GM19455 (cell line): ENCODE data around the gene PCDHA12.
"Not testable (repeated sequence)": the region's sequence is repeated elsewhere in the genome, so short reads cannot be mapped to it uniquely, and the experiment has no call there.

Experiments used
- ATAC-seq: cut with Tn5 transposase; IDR thresholded peaks from one replicate; pipeline ENCODE4 v1.9.1; 2021; ENCODE audit not compliant: unreplicated experiment

The PCDHA12 gene

DNA sequence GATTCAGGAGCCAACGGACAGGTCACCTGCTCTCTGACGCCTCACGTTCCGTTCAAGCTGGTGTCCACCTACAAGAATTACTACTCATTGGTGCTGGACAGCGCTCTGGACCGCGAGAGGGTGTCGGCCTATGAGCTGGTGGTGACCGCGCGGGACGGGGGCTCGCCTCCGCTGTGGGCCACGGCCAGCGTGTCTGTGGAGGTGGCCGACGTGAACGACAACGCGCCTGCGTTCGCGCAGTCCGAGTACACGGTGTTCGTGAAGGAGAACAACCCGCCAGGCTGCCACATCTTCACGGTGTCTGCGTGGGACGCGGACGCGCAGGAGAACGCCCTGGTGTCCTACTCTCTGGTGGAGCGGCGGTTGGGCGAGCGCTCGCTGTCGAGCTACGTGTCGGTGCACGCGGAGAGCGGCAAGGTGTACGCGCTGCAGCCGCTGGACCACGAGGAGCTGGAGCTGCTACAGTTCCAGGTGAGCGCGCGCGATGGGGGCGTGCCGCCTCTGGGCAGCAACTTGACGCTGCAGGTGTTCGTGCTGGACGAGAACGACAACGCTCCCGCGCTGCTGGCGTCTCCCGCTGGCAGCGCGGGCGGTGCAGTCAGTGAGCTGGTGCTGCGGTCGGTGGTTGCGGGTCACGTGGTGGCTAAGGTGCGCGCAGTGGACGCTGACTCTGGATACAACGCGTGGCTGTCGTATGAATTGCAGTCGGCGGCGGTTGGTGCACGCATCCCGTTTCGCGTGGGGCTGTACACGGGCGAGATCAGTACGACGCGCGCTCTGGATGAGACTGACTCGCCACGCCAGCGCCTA lies 17.7 kb upstream of the PCDHA12 start:
- no peak for ATAC-seq

DNA sequence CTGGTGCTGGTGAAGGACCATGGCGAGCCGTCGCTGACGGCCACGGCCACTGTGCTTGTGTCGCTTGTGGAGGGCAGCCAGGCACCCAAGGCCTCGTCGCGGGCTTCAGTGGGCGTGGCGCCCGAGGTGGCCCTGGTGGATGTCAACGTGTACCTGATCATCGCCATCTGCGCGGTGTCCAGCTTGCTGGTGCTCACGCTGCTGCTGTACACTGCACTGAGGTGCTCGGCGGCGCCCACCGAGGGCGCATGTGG lies 17.2 kb upstream of the PCDHA12 start:
- no peak for ATAC-seq

DNA sequence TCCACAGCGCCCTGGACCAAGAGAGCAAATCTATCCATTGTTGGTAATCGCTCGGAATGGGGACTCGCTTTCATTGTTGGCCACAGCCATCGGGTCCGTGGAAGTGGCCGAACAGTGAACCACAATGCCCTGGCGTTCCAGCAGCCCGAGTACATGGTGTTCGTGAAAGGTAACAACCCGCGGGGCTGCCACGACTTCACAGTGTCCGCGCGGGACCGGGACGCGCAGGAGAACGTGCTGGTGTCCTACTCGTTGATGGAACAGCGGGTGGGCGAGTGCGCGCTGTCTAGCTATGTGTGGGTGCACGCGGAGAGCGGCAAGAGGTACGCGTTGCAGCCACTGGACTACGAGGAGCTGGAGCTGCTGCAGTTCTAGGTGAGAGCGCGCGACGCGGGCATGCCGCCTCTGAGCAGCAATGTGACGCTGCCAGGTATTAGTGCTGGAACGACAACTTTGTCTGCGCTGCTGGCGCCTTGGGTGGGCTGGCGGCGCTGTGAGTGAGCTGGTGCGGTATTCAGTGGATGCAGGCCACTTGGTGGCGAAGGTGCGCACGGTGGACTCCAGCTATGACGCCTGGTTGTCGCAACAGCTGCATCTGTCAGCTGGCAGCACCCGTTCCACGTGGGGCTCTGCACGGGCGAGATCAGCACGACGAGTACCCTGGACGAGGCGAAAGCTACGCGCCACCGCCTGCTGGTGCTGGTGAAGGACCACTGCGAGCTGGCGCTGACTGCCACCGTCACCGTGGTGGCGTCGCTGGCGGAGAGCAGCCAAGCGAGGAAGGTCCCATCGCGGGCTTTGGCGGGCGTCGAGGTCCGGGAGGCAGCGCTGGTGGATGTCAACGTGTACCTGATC lies 12.4 kb upstream of the PCDHA12 start:
- ATAC-seq = no peak

DNA sequence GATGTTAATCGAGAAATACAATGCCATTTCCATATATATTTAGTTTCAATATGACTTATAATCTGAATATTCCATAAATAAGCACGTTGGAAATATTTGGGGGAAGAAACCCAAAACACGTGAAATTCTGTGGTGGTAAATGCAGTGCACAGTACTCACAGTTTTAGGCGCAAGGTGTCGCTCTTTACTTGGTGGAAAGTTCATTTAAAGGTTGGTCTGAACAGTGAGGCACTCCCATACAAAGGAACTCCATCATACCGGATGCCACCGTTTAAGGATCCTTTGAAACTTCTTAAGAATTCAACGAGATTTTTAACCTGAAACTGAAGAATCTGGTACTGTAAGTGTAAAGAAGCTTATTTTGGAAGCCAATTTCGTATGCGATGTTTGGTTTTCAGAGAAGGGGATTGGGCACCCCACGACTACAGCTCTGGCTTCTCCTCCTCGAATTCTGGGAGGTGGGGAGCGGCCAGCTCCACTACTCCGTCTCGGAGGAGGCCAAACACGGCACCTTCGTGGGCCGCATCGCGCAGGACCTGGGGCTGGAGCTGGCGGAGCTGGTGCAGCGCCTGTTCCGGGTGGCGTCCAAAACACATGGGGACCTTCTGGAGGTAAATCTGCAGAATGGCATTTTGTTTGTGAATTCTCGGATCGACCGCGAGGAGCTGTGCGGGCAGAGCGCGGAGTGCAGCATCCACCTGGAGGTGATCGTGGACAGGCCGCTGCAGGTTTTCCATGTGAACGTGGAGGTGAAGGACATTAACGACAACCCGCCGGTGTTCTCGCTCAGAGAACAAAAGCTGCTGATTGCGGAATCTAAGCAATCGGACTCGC lies 6.2 kb upstream of the PCDHA12 start, which contains the start of gene PCDHA11:
Gene PCDHA11, plus strand, starts transcription at position 237 of the 834 bp plus-strand sequence. Its CDS starts 147 bp downstream, at position 384.
- no peak for ATAC-seq

DNA sequence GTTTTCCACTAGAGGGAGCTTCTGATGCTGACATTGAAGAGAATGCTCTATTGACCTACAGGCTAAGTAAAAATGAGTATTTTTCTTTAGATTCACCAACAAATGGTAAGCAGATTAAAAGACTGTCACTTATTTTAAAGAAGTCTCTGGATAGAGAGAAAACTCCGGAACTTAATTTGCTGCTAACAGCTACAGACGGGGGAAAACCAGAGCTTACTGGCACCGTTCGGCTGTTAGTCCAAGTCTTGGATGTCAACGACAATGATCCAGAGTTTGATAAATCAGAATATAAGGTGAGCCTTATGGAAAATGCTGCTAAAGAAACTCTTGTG lies 5.6 kb upstream of the PCDHA12 start:
- ATAC-seq = no peak

DNA sequence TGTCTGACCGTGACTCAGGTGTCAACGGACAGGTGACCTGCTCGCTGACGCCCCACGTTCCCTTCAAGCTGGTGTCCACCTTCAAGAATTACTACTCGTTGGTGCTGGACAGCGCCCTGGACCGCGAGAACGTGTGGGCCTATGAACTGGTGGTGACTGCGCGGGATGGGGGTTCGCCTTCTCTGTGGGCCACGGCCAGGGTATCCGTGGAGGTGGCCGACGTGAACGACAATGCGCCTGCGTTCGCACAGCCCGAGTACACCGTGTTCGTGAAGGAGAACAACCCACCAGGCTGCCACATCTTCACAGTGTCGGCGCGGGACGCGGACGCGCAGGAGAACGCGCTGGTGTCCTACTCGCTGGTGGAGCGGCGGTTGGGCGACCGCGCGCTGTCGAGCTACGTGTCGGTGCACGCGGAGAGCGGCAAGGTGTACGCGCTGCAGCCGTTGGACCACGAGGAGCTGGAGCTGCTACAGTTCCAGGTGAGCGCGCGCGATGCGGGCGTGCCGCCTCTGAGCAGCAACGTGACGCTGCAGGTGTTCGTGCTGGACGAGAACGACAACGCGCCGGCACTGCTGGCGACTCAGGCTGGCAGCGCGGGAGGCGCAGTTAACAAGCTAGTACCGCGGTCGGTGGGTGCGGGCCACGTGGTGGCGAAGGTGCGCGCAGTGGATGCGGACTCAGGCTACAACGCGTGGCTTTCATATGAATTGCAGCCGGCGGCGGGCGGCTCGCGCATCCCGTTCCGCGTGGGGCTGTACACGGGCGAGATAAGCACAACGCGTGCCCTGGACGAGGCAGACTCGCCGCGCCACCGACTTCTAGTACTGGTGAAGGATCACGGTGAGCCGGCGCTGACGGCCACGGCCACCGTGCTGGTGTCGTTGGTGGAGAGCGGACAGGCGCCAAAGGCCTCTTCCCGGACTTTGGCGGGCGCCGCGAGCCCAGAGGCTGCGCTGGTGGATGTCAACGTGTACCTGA lies 4.6 kb upstream of the PCDHA12 start:
- no peak for ATAC-seq

DNA sequence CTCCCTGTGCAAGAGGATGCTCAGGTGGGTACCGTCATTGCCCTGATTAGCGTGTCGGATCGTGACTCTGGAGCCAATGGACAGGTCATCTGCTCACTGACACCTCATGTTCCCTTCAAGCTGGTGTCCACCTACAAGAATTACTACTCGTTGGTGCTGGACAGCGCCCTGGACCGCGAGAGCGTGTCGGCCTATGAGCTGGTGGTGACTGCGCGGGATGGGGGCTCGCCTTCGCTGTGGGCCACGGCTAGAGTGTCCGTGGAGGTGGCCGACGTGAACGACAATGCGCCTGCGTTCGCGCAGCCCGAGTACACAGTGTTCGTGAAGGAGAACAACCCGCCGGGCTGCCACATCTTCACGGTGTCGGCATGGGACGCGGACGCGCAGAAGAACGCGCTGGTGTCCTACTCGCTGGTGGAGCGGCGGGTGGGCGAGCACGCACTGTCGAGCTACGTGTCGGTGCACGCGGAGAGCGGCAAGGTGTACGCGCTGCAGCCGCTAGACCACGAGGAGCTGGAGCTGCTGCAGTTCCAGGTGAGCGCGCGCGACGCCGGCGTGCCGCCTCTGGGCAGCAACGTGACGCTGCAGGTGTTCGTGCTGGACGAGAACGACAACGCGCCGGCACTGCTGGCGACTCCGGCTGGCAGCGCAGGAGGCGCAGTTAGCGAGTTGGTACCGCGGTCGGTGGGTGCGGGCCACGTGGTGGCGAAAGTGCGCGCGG lies 1.6 kb downstream of the PCDHA12 start:
- not testable (repeated sequence) for ATAC-seq

DNA sequence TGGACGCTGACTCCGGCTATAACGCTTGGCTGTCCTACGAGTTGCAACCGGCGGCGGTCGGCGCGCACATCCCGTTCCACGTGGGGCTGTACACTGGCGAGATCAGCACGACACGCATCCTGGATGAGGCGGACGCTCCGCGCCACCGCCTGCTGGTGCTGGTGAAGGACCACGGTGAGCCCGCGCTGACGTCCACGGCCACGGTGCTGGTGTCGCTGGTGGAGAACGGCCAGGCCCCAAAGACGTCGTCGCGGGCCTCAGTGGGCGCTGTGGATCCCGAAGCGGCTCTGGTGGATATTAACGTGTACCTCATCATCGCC lies 2.1 kb downstream of the PCDHA12 start:
- no peak for ATAC-seq

DNA sequence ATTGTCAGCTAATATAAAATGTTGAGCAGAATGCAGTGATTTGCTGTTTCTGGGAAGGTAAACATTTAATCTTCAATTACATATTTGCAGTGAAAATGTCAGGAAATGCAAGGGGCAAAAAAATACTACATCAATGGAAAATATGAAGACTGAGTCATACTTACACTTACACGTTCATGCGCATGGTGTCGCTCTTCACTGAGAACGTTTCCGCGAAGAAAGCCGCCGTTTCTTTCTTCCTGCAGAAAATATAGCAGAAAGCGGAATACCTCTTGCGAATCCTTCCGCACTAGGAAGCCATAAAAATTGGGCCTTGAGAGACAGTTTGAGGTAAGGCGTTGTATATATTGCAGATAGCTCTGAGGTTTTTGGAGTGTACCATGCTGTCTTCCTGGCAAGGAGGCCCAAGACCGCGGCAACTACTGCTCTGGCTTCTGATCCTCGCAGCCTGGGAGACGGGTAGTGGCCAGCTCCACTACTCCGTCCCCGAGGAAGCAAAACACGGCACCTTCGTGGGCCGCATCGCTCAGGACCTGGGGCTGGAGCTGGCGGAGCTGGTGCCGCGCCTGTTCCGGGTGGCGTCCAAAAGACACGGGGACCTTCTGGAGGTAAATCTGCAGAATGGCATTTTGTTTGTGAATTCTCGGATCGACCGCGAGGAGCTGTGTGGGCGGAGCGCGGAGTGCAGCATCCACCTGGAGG lies 6.9 kb downstream of the PCDHA12 start, which contains the start of gene PCDHA13:
Gene PCDHA13, plus strand, starts transcription at position 236 of the 702 bp plus-strand sequence. Its CDS starts 145 bp downstream, at position 381.
- no peak for ATAC-seq

DNA sequence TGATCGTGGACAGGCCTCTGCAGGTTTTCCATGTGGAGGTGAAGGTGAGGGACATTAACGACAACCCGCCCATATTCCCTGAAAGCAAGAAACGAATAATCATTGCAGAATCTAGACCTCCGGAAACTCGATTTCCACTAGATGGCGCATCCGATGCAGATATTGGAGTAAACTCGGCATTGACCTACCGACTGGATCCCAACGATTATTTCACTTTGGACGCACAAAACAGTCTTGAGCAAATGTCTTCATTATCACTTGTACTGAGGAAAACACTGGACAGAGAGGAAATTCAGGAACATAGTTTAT lies 7.4 kb downstream of the PCDHA12 start:
- ATAC-seq = no peak

DNA sequence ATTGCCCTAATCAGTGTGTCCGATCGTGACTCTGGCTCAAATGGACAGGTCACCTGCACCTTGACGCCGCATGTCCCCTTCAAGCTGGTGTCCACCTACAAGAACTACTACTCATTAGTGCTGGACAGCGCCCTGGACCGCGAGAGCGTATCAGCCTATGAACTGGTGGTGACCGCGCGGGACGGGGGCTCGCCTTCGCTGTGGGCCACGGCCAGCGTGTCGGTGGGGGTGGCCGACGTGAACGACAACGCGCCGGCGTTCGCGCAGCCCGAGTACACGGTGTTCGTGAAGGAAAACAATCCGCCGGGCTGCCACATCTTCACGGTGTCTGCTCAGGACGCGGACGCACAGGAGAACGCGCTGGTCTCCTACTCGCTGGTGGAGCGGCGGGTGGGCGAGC lies 8.3 kb downstream of the PCDHA12 start:
- ATAC-seq = no peak

DNA sequence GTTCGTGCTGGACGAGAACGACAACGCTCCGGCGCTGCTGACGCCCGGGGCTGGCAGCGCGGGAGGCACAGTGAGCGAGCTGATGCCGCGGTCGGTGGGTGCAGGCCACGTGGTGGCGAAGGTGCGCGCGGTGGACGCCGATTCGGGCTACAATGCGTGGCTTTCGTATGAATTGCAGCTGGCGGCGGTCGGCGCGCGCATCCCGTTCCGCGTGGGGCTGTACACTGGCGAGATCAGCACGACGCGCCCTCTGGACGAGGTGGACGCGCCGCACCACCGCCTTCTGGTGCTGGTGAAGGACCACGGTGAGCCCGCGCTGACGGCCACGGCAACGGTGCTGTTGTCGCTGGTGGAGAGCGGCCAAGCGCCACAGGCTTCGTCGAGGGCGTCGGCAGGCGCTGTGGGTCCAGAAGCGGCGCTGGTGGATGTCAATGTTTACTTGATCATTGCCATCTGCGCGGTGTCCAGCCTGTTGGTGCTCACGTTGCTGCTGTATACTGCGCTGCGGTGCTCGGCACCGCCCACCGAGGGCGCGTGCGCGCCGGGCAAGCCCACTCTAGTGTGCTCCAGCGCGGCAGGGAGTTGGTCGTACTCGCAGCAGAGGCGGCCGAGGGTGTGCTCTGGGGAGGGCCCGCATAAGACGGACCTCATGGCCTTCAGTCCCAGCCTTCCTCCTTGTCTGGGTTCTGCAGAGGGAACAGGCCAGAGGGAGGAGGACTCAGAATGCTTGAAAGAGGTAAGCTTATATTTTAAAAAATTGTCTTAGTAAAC lies 9.0 kb downstream of the PCDHA12 start:
- no peak for ATAC-seq

DNA sequence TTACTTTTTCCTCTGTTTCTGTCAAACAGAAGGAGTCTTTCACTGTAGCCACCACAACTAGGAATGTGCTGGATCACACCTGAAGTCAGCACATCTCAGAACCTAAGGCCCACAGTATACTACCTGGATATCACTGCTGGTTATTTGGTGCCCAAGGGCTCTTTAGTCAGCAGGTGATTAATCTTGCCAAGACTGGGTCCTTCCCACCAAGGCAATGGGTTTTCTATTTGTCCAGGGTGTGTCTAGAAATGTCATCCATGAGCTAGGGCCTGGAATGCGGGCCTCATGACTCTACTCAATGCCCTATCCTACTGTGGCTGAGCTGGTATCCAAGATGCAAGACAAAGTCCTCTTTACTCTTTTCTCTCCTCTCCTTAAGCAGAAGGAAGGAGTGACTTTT lies 41.2 kb downstream of the PCDHA12 start:
- ATAC-seq = no peak

DNA sequence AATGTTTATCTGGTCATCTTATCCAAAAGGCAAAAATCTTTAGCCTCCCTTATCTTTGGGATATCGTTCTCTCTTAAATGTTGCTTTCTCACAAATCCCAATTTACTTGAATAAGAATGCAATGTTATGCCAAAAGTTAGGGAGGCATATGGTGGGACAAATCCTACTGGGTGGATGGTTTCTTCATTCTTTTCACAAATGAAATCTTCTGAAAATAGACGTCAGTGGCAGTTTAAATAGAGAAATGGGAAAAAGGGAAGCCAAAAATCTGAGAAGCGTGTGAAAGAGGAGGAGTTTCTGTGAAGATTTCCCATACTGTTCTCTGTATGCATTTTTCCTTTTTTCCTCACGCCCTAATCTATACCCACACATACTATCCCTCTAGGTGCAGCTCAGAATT lies 48.5 kb downstream of the PCDHA12 start:
- no peak for ATAC-seq

DNA sequence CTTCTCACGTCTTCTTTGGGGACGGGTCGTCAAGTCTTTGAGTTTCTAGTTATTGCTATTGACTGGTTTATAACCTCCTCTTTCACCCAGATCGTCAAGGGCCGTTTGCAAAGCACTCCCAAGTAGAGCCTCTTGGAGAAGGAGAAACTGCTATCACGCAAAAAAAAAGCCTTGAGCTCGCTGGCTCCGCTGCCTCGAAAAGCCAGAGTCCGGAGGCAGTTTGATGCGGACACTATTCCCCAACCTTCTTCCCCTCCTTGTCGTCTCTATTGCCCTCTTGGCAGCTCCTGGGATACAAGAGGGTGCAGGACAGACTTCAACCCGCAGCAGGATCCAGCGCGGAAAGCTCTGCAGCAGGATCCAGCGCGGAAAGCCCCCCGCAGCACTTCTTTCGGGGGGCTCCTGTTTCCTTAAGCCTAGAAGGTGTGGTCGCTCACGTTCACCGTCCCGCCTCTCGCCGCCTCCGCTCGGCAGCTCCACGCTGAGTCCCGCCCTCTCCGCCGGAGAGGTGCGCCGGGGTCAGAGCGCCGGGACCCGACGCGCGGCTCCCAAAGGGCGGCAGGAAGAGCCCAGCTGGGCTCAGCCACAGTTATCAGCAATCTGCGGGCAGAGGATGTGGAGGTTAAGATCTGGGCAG lies 50.8 kb downstream of the PCDHA12 start, which contains the start of gene PCDHAC1:
Gene PCDHAC1, plus strand, starts transcription at position 494 of the 637 bp plus-strand sequence. CDS start 594 bp downstream, outside the sequence.
- ATAC-seq = no peak

DNA sequence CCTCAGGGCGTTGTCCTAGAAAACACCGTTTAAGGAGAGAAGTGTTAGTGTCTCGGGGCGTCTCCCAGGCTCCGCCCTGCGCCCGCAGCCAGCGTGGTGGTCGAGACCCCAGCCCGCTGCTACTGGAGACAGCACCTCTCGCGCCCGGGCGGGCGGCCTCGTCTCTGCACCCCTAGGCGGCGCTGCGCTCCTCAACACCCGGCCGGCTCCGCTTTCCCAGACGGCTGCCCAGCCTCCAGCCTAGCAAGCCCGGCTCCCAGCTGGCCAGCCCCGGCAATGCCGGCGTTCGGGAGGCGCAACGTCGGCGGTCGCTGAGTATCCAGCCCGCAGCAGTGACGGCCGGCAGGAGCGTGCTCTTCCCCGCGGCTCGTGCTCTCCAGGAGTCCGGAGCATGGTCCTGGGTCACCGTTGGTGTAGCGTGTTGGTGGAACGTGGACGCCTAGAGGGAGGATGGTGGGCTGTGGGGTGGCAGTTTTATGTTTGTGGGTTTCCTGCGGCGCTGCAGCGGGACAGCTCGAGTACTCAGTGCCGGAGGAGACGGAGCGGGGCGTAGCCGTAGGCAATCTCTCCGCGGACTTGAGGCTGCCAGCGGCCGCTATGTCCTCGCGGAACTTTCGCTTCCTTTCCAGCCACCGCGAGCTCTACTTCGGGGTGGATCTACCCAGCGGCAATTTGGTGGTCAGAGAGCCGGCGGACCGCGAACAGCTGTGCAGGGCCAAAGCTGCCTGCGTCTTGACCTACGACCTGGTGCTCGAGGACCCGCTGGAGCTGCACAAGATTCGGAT lies 51.5 kb downstream of the PCDHA12 start:
- ATAC-seq = no peak

DNA sequence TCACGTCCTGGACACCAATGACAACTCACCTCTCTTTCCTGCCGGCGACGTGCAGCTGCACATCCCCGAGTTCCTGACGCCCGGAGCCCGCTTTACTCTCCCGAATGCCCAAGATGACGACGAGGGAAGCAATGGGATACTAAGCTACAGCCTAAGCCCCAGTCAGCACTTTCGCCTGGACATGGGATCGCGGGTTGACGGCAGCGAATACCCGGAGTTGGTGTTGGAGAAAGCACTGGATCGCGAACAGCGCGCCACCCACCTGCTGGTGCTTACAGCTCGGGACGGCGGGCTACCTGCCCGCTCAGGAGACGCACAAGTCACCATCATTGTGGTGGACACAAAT lies 52.1 kb downstream of the PCDHA12 start:
- ATAC-seq = no peak
